NCI-H2107 treated with DMSO at 0.1 percent for 48 hours (cell line): ENCODE data around the gene RGS8.
"Not testable (repeated sequence)": the region's sequence is repeated elsewhere in the genome, so short reads cannot be mapped to it uniquely, and the experiment has no call there.

Source experiments
- DNase-seq: peaks from one replicate; lab custom pipeline; 2025; ENCODE audit not compliant: unreplicated experiment; lab: John Stamatoyannopoulos, UW

The RGS8 gene

DNA sequence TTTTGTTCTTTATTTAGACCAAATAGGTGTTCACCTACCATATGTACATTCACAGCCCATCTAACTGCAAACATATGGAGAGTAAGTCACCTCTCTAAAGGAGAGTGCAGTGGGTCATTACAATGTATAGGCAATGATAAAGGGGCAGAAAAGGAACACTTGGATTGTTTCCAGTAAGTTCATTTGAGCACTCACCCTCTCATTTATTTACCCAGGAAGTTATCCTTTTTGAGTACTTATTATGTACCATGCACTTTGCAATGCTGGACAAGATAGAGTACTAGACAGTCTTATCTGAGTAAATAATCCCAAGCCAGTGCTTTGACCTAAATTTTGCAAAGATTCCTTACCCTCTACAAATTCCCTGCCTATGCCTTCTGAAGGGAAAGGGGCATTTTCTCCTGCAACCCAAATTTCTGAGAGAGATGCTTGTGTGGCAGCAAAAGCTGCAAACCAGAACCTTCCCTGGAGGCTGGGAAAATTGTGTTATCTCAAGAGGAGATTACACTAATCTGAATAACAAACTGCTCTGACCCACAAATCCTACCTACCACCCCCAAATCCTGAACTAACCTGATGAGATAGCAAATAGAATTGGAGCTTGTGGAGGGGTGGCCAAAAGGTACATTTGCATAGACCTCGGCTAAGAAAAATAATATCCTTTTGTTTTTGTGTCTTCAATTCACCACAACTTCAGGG lies 18.6 kb upstream of the RGS8 start:
- peak; percentile 53 for DNase-seq

- no peak for DNase-seq
Observed at GRCh38 chr1:182700351-182700709, 15.9 kb upstream of the RGS8 start.

GRCh38 chr1:182699393-182700350 lies 15.3 kb upstream of the RGS8 start:
- peak; percentile 95 for DNase-seq

GRCh38 chr1:182698971-182699370 lies 14.6 kb upstream of the RGS8 start:
- DNase-seq, result peak; percentile 39

- not testable (repeated sequence) for DNase-seq
Observed at GRCh38 chr1:182693139-182693538, 8.8 kb upstream of the RGS8 start.

DNA sequence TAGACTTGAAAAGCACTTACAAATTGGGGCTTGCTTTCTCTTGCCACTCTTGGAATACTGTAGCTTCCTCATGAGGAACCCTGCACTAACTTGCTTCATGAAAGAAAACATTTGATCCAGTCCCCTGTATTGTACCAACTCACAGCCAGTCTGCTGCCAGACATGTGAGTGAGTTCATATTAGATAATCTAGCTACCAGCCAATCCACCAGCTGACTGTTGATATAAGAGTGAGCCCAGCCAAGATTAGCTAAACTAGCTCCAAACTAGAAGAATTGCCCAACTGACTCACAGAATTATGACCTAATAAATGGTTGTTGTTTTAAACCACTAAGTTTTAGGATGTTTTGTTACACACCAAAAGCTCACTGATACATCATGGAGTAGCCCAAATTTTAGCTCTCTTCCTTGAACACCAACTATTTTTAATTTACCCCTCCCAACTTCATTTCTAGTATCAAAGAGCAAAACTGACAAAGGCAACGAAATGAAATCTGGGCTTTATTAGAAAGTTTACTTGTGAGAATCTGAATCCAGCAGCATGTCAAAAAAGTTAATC lies 6.6 kb upstream of the RGS8 start:
- no peak for DNase-seq

DNA sequence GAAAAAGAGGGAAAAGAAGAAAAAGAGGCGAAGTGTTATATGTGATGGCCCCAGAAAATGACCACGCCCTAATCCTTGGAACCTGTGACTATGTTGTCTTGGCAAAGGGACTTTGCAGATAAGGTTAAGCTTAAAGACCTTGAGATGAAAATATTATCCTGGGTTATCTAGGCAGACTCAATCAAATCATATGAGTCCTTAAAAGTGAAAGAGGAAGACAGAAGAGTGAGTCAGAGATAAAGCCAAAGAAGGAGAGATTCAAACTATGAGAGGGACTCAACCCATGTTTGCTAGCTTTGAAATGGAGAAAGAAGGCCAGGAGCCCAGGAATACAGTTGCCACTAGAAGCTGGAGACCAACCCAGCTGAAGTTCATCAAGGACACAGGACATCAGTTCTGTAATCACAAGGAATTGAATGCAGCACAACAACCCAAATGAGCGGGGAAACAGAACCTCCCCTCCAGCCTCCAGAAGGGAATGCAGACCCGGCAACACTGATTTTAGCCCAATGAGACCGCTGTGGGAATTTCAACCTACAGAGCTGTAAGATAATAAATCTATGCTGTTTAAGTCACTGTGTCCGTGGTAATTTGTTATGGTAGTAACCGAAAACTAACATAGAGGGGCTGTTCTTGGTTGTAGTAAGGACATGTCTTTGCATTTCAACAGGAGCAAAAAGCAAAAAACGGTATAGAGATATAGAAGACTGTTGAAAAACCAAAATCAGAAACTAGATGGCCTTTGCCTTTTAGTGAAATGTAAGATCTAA lies 4.2 kb upstream of the RGS8 start:
- DNase-seq, result no peak

GRCh38 chr1:182687361-182687760 lies 3.0 kb upstream of the RGS8 start:
- no peak for DNase-seq

GRCh38 chr1:182686446-182686845 lies 2.1 kb upstream of the RGS8 start:
- no peak for DNase-seq

GRCh38 chr1:182685215-182685614 lies 828 bp upstream of the RGS8 start:
- peak; percentile 65 for DNase-seq

DNA sequence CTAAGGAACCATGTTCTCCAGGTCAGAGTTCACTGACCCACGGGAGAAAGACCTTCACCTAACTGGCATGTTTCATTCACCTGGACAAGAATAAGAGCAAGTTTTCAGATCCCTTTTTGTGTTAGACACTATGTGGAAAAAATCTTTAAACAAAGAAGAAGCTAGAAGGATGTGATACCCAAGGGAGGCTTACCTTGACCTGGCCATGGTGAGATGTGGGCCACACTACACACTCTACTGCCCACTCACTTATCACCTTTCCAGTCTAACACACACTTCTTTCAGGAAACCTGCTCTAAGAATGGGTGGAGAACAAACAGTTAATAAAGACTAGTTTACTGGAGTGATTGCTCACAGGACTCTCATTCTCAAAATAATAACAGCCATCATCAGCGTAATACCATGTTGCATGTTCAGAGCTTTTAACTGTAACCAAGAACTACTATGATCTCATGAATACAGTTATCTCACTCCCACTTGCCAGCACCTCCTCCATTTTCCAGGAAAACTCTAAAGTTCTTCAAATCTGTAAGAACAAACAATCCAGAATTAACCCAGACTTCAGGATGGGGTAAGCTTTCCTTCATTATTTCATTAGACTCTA lies 1.4 kb downstream of the RGS8 start:
- no peak for DNase-seq

GRCh38 chr1:182682406-182682805 lies 2.0 kb downstream of the RGS8 start:
- no peak for DNase-seq

GRCh38 chr1:182681568-182681912 lies 2.8 kb downstream of the RGS8 start:
- no peak for DNase-seq

DNA sequence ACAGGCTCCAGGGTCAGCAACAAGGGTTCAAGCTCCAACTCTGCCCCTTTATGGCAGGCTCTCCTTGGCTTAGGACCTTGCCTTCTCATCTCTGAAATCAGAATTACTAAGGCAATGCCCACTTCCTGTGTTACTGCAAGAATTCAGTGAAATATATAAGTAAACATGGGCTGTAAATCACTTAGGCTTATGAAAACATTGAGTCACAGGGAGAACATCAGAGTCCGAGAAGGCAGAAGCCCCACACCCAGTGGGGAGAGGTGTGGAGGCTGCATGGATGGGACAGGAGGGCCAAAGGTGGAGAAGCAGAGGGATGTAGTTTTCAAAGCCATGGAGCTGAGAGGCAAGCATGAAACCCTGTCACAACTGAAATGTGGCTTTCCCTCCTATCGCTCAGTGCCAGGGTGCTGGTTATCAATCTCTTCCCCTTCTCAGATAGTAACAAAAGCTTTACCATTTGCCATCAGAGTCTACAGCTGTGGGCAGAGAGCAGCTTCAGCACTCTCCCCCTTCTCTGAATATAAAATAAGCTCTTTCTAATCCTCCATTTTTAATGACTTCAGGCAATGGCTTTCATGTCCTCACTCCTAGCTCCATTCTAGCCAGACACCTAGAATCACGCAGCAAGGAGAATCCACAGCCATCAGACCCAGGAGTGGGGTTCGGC lies 3.4 kb downstream of the RGS8 start:
- no peak for DNase-seq

DNA sequence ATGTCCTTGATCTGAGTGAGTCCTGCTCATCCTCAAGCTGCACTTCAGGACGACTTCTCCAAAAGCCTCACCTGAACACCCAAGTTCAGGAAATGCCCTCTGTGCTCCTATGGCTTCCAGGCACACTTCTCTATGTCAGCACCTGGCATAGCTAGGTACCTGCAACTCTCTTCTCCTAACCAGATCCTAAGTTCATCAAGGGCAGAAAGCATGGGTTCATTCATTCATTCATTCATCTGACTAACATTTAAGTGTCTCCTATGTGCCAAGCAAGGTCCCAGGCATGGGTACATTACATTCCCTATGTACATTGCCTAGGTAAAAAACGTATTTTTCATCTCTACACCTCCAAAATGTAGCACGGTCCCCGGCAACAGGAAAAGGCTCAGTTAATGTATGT lies 4.0 kb downstream of the RGS8 start:
- DNase-seq, result no peak

- no peak for DNase-seq
Observed at GRCh38 chr1:182679684-182680083, 4.7 kb downstream of the RGS8 start.

GRCh38 chr1:182677397-182678098 lies 6.8 kb downstream of the RGS8 start:
- no peak for DNase-seq

DNA sequence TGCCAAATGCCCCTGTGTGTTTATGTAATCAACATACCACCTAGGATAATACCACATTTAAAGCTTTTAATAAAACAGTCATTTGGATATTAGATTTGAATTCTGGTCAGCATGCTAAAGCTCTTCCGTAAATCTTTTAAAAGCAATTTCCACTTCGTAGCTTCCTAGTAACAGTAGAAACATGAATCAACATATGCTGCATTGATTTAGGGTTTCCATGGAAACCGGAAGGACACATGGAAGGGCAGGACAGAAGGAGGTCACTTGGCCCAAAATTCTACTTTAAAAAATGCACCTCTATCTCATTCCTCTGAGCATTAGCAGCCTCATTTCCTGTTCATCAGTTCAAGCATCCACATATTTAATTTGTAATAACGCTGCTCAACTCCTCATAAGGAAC lies 8.1 kb downstream of the RGS8 start:
- no peak for DNase-seq

DNA sequence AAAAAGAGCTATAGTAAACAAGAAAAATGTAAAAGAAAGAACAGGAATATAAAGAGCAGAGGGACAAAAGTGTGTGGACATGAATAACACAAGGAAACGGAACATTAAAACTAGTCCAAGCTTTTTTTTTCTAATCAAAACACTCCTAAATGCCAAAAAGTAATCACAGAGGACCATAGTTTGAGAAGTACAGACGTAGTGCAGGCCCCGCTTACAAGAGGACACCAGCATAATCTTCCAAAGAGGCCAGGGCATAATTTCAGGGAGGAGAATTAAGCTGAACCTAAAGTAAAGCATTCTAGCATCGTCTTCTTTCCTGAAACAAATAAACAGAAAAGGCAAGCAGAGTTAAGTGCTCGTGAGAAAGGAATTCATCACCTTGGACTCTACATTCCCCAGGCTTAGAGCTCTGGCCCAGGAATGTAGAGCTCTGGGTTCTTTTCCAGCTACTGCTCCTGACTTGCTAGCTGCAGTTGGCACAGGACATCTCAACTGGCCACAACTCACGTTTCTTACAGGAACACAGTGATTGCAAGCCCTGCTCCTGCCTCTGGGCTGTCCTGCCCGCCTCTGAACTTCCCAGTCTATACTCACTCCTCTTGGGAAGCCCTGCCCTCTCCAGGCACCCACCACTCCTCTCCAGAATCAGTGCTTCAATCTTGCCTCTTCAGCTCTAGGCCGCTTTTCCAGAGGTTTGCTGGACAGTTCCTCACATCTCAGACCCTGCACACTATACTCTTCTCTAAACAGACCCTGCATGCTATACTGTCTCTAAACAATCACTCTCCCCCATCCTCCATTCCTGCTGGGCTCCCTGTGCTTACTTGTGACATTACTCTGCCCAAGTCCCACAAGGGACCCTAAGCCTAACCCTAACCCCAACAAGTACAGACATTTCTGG lies 9.8 kb downstream of the RGS8 start:
- no peak for DNase-seq
